GM19438 (cell line): Measurements from ENCODE around the gene ZNF577.

Source experiments
- ATAC-seq: cut with Tn5 transposase; IDR thresholded peaks from one replicate; pipeline ENCODE4 v1.9.1; 2021; ENCODE audit warnings: low read depth; ENCODE audit not compliant: unreplicated experiment

ZNF577 gene

DNA sequence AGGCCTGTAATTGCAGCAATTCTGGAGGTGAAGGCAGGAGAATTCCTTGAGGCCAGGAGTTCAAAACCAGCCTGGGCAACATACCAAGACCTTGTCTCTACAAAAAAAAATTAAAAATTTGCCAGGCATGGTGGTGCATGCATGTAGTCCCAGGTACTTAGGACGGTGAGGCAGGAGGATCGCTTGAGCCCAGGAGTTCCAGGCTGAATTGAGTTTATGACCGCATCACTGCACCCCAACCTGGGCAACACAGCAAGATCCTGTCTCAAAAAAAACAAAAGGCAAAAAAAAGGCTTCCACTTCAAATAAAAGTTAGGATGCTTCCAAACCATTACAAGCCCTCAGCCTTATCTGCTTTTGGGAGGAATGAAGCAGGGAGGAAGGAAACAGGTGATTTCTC is 5.2 kb downstream of the ZNF577 start:
- ATAC-seq: no peak

- ATAC-seq: no peak
Observed at GRCh38 chr19:51873097-51873496, 14.7 kb downstream of the ZNF577 start.

DNA sequence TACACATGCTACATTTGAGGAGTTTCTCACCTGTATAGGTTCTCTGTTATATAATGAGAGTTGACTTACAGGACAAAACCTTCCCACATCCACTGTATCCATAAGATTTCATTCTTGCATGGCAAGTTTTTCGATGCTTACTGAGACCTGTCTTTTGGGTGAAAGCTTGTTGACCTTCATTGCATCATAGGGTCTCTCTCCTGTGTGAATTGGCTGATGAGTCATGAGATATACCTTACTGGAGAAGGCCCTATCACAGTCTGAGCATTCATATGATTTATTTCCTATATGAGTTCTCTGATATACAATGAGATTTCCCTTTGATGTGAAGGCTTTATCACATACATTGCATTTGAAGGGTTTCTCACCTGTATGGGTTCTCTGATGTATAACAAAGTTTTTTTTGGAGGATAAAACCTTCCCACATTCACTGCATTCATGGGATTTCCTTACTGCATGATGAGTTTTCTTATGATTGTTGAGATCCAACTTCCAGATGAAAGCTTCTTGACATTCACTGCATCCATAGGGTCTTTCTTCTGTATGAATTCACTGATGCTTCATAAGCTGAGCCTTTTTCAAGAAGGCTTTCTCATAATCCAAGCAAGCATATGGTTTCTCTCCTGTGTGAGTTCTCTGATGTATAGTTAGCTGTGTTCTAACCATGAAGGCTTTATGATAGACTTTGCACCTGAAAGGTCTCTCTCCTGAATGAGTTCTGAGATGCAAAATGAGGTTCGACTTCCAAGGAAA is 25.7 kb downstream of the ZNF577 start:
- no peak for ATAC-seq

DNA sequence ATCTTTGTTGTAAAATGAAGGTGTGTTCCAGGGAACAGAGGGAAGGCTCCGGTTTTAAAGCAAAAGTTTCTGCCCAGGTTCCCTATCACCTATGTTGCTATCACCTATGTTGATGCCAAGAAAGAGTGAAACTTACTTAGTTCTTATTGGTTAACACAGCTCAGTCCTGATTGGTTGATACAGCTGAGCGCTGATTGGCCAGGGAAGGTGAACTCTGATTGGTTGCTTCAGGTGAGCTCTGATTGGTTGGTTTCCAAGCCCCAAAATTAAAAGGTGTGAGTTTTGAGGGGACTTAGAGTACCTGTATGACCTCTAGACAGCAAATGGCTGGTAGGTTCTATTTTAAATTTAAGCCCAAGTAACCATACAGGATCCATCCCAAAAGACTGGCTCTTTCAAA is 50.6 kb downstream of the ZNF577 start:
- ATAC-seq: no peak

DNA sequence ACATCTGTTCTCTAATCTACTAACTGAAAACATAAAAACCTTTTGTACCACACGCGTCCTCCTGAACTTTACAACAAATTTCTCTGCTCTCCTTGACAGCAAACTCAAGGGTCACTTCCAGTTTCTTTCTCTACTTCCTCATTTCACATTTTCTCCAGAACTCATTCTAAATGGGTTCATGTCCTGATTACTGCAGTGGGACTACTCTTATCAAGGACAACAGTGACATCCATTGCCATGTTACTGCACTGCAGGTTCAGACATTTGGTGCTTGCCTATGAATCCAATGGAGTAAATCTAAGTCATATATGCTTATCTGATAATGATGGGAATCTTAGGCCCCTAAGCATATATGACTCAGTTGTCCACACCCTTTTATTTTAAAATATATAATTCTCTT is 57.5 kb downstream of the ZNF577 start:
- ATAC-seq: no peak

- ATAC-seq: no peak
Observed at GRCh38 chr19:51824281-51825005, 63.3 kb downstream of the ZNF577 start.

DNA sequence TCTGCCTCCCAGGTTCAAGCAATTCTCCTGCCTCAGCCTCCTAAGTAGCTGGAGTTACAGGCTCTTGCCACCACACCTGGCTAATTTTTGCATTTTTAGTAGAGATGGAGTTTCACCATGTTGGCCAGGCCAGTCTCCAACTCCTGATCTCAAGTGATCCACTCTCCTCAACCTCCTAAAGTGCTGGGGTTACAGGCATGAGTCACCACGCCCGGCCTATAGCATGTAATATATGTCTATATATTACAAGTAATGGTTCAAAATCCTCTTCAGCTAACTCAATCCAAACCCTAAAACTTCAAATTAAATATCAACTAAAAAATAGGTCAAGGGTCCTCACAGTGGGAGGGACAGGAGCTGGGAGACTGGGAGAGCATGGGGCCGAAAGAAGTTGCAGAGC is 64.8 kb downstream of the ZNF577 start:
- no peak for ATAC-seq

DNA sequence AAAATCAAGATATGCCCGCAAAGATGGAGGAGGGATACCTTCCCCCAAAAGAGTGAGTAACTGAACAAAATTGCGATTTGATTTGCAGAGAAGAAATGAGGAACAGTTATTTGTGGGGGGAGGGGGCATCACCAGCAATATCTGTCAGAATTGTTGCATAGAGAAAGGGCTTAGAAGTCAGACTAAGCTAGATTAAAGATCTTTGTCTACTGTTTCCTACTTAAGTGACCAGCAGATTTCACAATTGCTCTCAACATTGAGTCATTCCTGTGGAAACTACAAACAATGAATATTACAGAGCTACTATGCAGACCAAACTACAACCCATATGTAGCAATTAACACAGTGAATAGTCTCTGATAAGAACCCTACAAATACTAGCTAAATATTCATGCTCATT is 65.4 kb downstream of the ZNF577 start:
- ATAC-seq: no peak

DNA sequence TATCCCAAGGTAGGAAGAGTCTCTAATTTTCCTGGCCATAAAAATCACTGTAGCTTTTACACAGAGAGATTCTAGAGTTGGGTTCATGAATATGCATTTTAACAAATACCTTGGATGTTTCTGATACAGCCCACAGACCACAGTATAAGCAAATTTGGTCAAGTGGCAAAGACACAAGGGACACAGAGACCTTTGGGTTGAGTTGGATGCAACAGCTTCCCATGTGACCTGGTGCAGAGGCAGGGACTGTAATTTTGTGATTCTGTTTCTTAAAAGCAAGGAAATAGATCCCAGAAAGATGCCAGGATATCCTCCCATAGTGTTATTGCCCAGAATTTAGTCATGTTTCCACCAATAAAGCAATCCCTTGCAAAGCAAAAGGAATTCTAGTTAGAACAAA is 65.8 kb downstream of the ZNF577 start:
- ATAC-seq: no peak

DNA sequence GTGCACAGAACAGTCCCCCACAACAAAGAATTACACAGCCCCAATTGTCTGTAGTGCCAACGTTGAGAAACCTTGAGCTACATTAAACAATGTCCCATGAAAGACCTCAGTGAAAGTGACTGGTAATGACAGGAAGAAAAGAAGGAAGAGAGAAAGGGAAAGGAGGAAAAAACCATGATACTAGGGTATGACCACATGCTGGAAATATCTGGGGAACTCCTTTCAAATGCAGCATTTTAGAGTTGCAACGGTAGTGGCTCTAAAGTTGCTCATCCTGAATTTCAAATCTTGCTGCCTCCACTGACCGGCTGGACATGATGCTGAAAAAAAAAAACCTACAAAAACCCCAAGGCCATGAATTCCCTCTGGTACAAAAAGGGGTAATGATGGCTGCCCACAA is 66.3 kb downstream of the ZNF577 start:
- ATAC-seq: no peak
